ENCODE measurements around the gene CHST11. TPM values are rescaled to one million over a fixed set of nuclear protein-coding genes. Genes with fewer than 3 reads are reported as not detected.
A peak's percentile ranks its signal among the peaks of the same experiment; 100 is the strongest.

Gene CHST11
- total RNA-seq, 1 donor from 2014 or later = 7.7 TPM

GRCh38 chr12:104727726-104728465 is 271.1 kb downstream of the CHST11 start:
- no peaks in the 10 kb centered on the region for H3F3A ChIP-seq (ENCODE audit: low read depth)
- Mint-ChIP-seq H3K4me1 (peaks cover 46% of the 10 kb centered on the region), H3K36me3 (no peaks in the 10 kb centered on the region), H3K9me3 (no peaks in the 10 kb centered on the region), H3K4me3 (no peak overlapping the region), H3K27ac (no peak overlapping the region), H3K27me3 (ENCODE audit: insufficient read depth, low read depth) (peaks cover 2% of the 10 kb centered on the region)
- H3K9ac ChIP-seq = no peak overlapping the region
- TF ChIP-seq, protein P1, sequence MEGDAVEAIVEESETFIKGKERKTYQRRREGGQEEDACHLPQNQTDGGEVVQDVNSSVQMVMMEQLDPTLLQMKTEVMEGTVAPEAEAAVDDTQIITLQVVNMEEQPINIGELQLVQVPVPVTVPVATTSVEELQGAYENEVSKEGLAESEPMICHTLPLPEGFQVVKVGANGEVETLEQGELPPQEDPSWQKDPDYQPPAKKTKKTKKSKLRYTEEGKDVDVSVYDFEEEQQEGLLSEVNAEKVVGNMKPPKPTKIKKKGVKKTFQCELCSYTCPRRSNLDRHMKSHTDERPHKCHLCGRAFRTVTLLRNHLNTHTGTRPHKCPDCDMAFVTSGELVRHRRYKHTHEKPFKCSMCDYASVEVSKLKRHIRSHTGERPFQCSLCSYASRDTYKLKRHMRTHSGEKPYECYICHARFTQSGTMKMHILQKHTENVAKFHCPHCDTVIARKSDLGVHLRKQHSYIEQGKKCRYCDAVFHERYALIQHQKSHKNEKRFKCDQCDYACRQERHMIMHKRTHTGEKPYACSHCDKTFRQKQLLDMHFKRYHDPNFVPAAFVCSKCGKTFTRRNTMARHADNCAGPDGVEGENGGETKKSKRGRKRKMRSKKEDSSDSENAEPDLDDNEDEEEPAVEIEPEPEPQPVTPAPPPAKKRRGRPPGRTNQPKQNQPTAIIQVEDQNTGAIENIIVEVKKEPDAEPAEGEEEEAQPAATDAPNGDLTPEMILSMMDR (IDR thresholded peaks at IDR 0.05) = no peak
- TF ChIP-seq EZH2 (IDR thresholded peaks at IDR 0.05) = no peak
- no peak for TF ChIP-seq EZH2phosphoT487 (IDR thresholded peaks at IDR 0.05)
- H2AFZ ChIP-seq (replicated peaks) = no peak overlapping the region
- no peaks in the 10 kb centered on the region for H3K27me3 ChIP-seq
- H3K9me3 ChIP-seq (ENCODE audit: low read depth) = no peaks in the 10 kb centered on the region
- no peaks in the 10 kb centered on the region for H4K20me1 ChIP-seq (ENCODE audit: low read depth)
- no peaks in the 10 kb centered on the region for H3K36me3 ChIP-seq
- DNase-seq (ENCODE audit: low spot score) = peak; percentile 41
- H3K27ac ChIP-seq = no peak overlapping the region
- H3K79me2 ChIP-seq (ENCODE audit: low read depth) = no peaks in the 10 kb centered on the region
- peak overlapping the region; percentile 48 for H3K4me2 ChIP-seq
- H3K4me3 ChIP-seq = no peak overlapping the region
- peaks cover 20% of the 10 kb centered on the region for H3K4me1 ChIP-seq

DNA sequence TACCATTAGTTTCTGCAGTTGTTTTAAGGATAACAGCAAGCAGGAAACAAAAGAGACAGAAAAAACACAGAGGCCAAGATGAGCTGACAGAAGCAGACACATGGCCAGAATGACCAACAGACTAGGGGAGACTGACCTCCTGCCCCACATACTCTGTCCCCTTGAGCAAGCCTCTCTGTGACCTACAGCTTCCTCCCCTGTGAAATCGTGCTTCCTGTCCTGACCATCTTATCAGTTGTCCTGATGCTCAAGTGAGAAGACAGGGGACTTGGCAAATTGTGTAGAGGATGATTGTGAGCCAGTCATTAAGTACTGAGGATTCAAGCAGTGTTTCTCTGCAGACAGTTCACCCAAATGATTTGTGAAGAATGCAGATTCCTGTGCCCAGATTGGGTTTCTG is 272.3 kb downstream of the CHST11 start:
- H3F3A ChIP-seq (ENCODE audit: low read depth) = no peaks in the 10 kb centered on the region
- H3K9me3 ChIP-seq (ENCODE audit: low read depth) = no peaks in the 10 kb centered on the region
- no peaks in the 10 kb centered on the region for H3K36me3 ChIP-seq
- peaks cover 12% of the 10 kb centered on the region for H3K4me1 ChIP-seq
- no peak overlapping the region for H3K4me3 ChIP-seq
- H3K4me2 ChIP-seq = peak overlapping the region; percentile 48
- TF ChIP-seq, protein P1 (IDR thresholded peaks at IDR 0.05) = no peak
- no peak for TF ChIP-seq EZH2 (IDR thresholded peaks at IDR 0.05)
- TF ChIP-seq EZH2phosphoT487 (IDR thresholded peaks at IDR 0.05) = no peak
- H3K27me3 Mint-ChIP-seq (ENCODE audit: insufficient read depth, low read depth) = peaks cover 4% of the 10 kb centered on the region
- no peak overlapping the region for H3K27ac ChIP-seq
- no peak overlapping the region for H2AFZ ChIP-seq (replicated peaks)
- H3K79me2 ChIP-seq (ENCODE audit: low read depth) = no peaks in the 10 kb centered on the region
- H3K4me3 Mint-ChIP-seq = no peak overlapping the region
- H3K27me3 ChIP-seq = no peaks in the 10 kb centered on the region
- H3K9ac ChIP-seq = no peak overlapping the region
- no peaks in the 10 kb centered on the region for H3K36me3 Mint-ChIP-seq
- H3K9me3 Mint-ChIP-seq = no peaks in the 10 kb centered on the region
- H3K4me1 Mint-ChIP-seq = peaks cover 35% of the 10 kb centered on the region
- DNase-seq (ENCODE audit: low spot score) = no peak
- no peaks in the 10 kb centered on the region for H4K20me1 ChIP-seq (ENCODE audit: low read depth)
- no peak overlapping the region for H3K27ac Mint-ChIP-seq

GRCh38 chr12:104729610-104730446 is 273.1 kb downstream of the CHST11 start:
- Mint-ChIP-seq H3K9me3 (no peaks in the 10 kb centered on the region), H3K4me1 (peaks cover 31% of the 10 kb centered on the region), H3K36me3 (no peaks in the 10 kb centered on the region), H3K4me3 (no peak overlapping the region), H3K27me3 (ENCODE audit: insufficient read depth, low read depth) (peaks cover 2% of the 10 kb centered on the region), H3K27ac (peak overlapping the region; percentile 91)
- Histone ChIP-seq H3K4me1 (peaks cover 11% of the 10 kb centered on the region), H3K36me3 (no peaks in the 10 kb centered on the region), H3F3A (ENCODE audit: low read depth) (no peaks in the 10 kb centered on the region), H3K9me3 (ENCODE audit: low read depth) (no peaks in the 10 kb centered on the region), H3K4me2 (no peak overlapping the region), H3K79me2 (ENCODE audit: low read depth) (no peaks in the 10 kb centered on the region), H3K27ac (no peak overlapping the region), H3K27me3 (no peaks in the 10 kb centered on the region), H3K9ac (no peak overlapping the region), H3K4me3 (no peak overlapping the region), H4K20me1 (ENCODE audit: low read depth) (peaks cover 3% of the 10 kb centered on the region), H2AFZ (replicated peaks) (no peak overlapping the region)
- DNase-seq (ENCODE audit: low spot score) = no peak
- no peak for TF ChIP-seq EZH2 (IDR thresholded peaks at IDR 0.05)
- TF ChIP-seq, protein P1 (IDR thresholded peaks at IDR 0.05) = no peak
- TF ChIP-seq EZH2phosphoT487 (IDR thresholded peaks at IDR 0.05) = no peak

Data from neural progenitor cell (in vitro differentiated cells).